Heart left ventricle (tissue), 16 donors: ENCODE data around the gene DCDC2B. TPM values are rescaled to one million over a fixed set of nuclear protein-coding genes. Genes with fewer than 3 reads are reported as not detected.

ENCODE experiments used
- ATAC-seq, 4 donors: fragments of 200-7000 bp; cut with Tn5 transposase; one replicate each; pipeline ENCODE4 v1.9.1; 2020 to 2022; ENCODE audit warnings: moderate library complexity in 4 of 4, mild to moderate bottlenecking in 3 of 4, moderate number of reproducible peaks in 1 of 4
- DNase-seq, 5 donors: peaks; one replicate each; pipeline ENCODE4 v3.0.0-alpha.2; 2020
- H3K27ac ChIP-seq, 12 donors: fragments of 200-600 bp; sonication (generic) in 4 of 12; one replicate each; pipeline versions ENCODE4 v1.5.0 to v1.8.0; 2016 to 2022; ENCODE audit warnings: mild to moderate bottlenecking in 2 of 12
- H3K27me3 ChIP-seq, 9 donors: fragments of 200-600 bp; sonication (generic) in 2 of 9; one replicate each; pipeline versions ENCODE4 v1.5.1 to v1.8.0; 2016 to 2022; ENCODE audit warnings: mild to moderate bottlenecking in 3 of 9
- H3K36me3 ChIP-seq, 9 donors: fragments of 200-600 bp; sonication (generic) in 2 of 9; one replicate each; pipeline versions ENCODE4 v1.5.0 to v1.8.0; 2018 to 2022; ENCODE audit warnings: mild to moderate bottlenecking in 2 of 9
- H3K4me1 ChIP-seq, 12 donors: fragments of 200-600 bp; sonication (generic) in 4 of 12; one replicate each; pipeline versions ENCODE4 v1.5.0 to v1.8.0; 2016 to 2022; ENCODE audit warnings: mild to moderate bottlenecking in 3 of 12
- H3K4me3 ChIP-seq, 12 donors: fragments of 200-600 bp; sonication (generic) in 4 of 12; one replicate each; pipeline versions ENCODE4 v1.5.0 to v1.8.0; 2017 to 2022; ENCODE audit warnings: mild to moderate bottlenecking in 9 of 12, moderate library complexity in 4 of 12
- H3K9me3 ChIP-seq, 12 donors: fragments of 200-600 bp; sonication (generic) in 4 of 12; one replicate each; pipeline versions ENCODE4 v1.5.0 to v1.8.0; 2016 to 2022; ENCODE audit warnings: mild to moderate bottlenecking in 1 of 12
- POLR2A ChIP-seq, 2 donors: fragments of 450-650 bp; IDR thresholded peaks; one replicate each; pipeline ENCODE4 v1.6.1; 2017; ENCODE audit warnings: antibody characterized with exemption in 2 of 2, mild to moderate bottlenecking in 2 of 2, moderate library complexity in 2 of 2
- WGBS, 4 donors: extraction: QIAGEN DNeasy Blood & Tissue Kit in 2 of 4; methylation state at CpG; one replicate each; pipeline versions ENCODE4 v1.1.5 to v1.1.7; 2013 to 2018; 5-methylcytosine and 5-hydroxymethylcytosine counted together
- intact Hi-C, 10 donors: fragments of 100-400 bp; cut with DNase I; formaldehyde crosslinking; loops; one replicate each; pipeline versions ENCODE4 v1.11.1 to v1.14.2; 2022
- polyA plus RNA-seq, 2 donors: library from polyadenylated mRNA; stranded (reverse); fragments of 200-250 nt; gene quantifications; one replicate each; pipeline ENCODE4 v1.2.3, GENCODE V29; 2013
- total RNA-seq, 9 donors: library from RNA; depleted of rRNA in 2 of 9; stranded (reverse); fragments of >200 nt in 2 of 9; fragmentation: NEBNext Ultra II Directional in 3 of 9; extraction: Animal tissue kit (Norgen Biotek cat#: 25700) in 3 of 9; gene quantifications; one replicate each; pipeline versions ENCODE4 v1.1.0 to v1.2.4, GENCODE V29; 2016 to 2023
- TF ChIP-seq, protein P1 (sequence below), 12 donors: fragments of 200-600 bp; sonication (generic) in 4 of 12; IDR thresholded peaks; one replicate each; pipeline versions ENCODE4 v1.5.0 to v1.8.0; 2018 to 2022; ENCODE audit warnings: antibody characterized with exemption in 12 of 12, mild to moderate bottlenecking in 5 of 12
- donor health status: ischemic (EF 13 %, LVEDD 7.1; RV severe dilation, severe dysfunction).
- donor health status: healthy with polysubstance abuse.
- donor health status: DM: no; HTN: yes; CAD: no.
- donor health status: DM: no; HTN: no; CAD: no.
- donor health status: ischemic (EF 25% LVEDD 6.9; RV normal size, moderate dysfunction).
- donor health status: ischemic (EF 25% LVEDD 5.7; RV mildly dilated, moderate dysfunction).
- donor health status: healthy.
- donor health status: DM: yes; HTN: yes; CAD: no.
- donor health status: ischemic (EF 35%, LVEDD 5.7; RV mildly dilated, moderate dysfunction).
- donor health status: nonischemic (EF 11% LVEDD 7.7; RV severe dilation, severe dysfunction).
- donor health status: DM: yes; HTN: yes; CAD: no.
- donor health status: PGD.
- donor health status: ischemic (EF 29% LVEDD 5.4; RV normal size, mild dysfunction).
- donor health status: nonischemic (EF 23%, LVEDD 6.1; RV moderate dilation, normal function).

DCDC2B gene
- total and polyA plus RNA-seq, 11 donors, result not detected

DNA sequence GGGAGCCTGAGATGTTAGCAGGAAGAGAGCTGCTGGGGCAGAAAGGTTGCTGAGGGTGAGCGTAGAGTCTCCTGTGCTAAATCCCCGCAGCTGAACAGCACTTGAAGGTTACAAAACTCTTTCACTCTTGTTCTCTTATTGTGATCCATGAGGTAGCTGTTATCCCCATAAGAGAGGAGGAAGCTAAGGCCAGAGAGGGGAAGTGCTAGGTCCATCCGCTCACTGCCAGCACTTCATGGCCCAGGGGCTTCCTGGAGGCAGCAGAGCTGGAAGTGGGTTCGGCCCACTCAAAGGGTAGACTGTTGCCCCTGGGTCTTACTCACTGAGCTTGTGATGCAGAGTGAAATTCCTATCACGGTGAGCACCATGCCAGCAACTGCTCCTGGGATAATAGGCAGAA is 7.7 kb downstream of the DCDC2B start:
- no peak for TF ChIP-seq POLR2A (IDR thresholded peaks at IDR 0.05)
- TF ChIP-seq, protein P1, sequence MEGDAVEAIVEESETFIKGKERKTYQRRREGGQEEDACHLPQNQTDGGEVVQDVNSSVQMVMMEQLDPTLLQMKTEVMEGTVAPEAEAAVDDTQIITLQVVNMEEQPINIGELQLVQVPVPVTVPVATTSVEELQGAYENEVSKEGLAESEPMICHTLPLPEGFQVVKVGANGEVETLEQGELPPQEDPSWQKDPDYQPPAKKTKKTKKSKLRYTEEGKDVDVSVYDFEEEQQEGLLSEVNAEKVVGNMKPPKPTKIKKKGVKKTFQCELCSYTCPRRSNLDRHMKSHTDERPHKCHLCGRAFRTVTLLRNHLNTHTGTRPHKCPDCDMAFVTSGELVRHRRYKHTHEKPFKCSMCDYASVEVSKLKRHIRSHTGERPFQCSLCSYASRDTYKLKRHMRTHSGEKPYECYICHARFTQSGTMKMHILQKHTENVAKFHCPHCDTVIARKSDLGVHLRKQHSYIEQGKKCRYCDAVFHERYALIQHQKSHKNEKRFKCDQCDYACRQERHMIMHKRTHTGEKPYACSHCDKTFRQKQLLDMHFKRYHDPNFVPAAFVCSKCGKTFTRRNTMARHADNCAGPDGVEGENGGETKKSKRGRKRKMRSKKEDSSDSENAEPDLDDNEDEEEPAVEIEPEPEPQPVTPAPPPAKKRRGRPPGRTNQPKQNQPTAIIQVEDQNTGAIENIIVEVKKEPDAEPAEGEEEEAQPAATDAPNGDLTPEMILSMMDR (IDR thresholded peaks at IDR 0.05), result no peak
- DNase-seq (no peak), ATAC-seq (no peak)
- intact Hi-C loops, result loop anchor here in 7 of 10 donors (2.0 to 10.0 kb wide), 7 partner anchors 81 to 196 kb away; partner anchors contain the start of gene BSDC1 (in 2 of the 7)
- peaks cover 0 to 65% (median 43%) of the 10 kb centered on the region in 9 donors for H3K36me3 ChIP-seq
- no peaks in the 10 kb centered on the region for H3K27me3 ChIP-seq
- 83 to 92% (median 89%) methylated on average over 4 to 5 of the region's 5 CpGs for WGBS, 4 donors
- H3K4me1 ChIP-seq, result peaks cover 0 to 27% (median 8%) of the 10 kb centered on the region in 12 donors
- peak overlapping the region in 1 of 12 donors; percentile 52 for H3K27ac ChIP-seq
- no peaks in the 10 kb centered on the region for H3K9me3 ChIP-seq
- no peak overlapping the region for H3K4me3 ChIP-seq

DNA sequence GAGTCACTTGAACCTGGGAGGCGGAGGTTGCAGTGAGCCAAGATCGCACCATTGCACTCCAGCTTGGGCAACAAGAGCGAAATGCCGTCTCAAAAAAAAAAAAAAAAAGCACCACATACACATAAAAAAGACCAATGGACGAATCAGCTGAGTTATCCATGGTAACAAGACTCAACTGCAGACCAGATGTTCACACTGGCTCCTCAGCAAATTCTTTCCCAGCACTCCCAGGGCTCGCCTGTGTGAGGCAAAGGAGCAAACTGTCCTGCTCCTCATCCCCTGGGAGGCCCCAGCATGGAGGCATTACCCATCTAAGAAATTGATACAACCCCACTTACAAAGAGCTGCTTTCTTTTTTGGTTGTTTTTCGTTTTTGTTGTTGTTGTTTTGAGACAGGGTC is 10.1 kb downstream of the DCDC2B start:
- intact Hi-C loops, result loop anchor here in 7 of 10 donors (5.0 to 10.0 kb wide), 6 partner anchors 78 to 193 kb away; partner anchors contain the start of gene BSDC1 (in 2 of the 7)

DNA sequence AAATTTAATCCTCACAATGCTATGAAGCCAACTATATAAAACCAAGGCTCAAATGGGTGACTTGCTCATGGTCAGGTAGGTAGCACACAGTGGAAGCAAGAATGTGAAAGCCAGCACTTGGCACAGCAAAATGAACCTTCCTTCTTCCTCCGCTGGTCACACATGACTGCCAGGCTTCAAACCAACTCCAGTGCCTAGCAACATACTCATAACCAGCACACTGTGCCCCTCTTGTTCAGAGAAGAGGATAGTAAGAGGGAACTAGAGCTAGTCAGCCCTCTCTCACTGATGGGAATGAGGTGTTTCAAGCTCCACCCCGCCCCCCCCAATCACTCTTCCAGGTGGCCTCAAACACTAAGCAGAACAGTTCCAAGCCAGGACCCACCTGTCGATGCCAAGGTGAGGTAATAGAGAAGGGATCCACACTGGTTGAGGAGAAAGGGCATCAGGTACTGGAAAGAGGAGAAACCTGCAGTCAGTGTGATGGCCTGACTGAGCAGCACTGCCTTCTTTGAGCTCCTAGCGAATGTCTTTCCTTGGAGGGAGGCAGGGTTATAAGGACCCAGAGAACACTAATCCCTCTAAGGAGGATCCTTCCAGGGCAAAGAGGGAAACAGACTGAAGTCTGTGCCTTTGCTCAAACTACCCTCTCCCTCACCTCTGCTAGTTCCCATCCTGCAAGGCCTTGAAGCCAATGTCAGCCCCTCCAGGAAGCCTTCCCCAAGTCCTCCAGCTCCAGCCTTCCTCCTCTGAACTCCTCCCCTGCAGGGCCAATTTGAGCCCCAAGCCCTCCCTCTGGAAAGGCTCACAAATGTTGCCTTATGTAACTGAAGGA is 12.1 kb downstream of the DCDC2B start:
- ATAC-seq (no peak), DNase-seq (no peak)
- H3K4me1 ChIP-seq, result peaks cover 13 to 38% (median 25%) of the 10 kb centered on the region in 12 donors
- no peaks in the 10 kb centered on the region for H3K27me3 ChIP-seq
- peaks cover 0 to 71% (median 46%) of the 10 kb centered on the region in 9 donors for H3K36me3 ChIP-seq
- TF ChIP-seq POLR2A (IDR thresholded peaks at IDR 0.05), result no peak
- TF ChIP-seq, protein P1 (IDR thresholded peaks at IDR 0.05), result no peak
- peak overlapping the region in 3 of 12 donors; percentile 72 to 97 (median 94) for H3K27ac ChIP-seq
- intact Hi-C loops, result loop anchor here in 5 of 10 donors (5.0 to 10.0 kb wide), 4 partner anchors 71 to 174 kb away; partner anchors contain the start of genes BSDC1 (in 2 of the 5), HDAC1 (in 1 of the 5) and MARCKSL1 (in 1 of the 5)
- WGBS, 4 donors, result 82 to 94% (median 85%) methylated on average over 4 of the region's 4 CpGs
- H3K4me3 ChIP-seq, result peak overlapping the region in 11 of 12 donors; percentile 64 to 95 (median 78)
- no peaks in the 10 kb centered on the region for H3K9me3 ChIP-seq

More for the DNA sequence above, 10.1 kb downstream of the DCDC2B start:
- no peak overlapping the region for H3K27ac ChIP-seq
- TF ChIP-seq, protein P1 (IDR thresholded peaks at IDR 0.05), result no peak
- no peak for TF ChIP-seq POLR2A (IDR thresholded peaks at IDR 0.05)
- WGBS, 4 donors, result 85 to 91% (median 87%) methylated on average over 7 of the region's 7 CpGs
- ATAC-seq (no peak), DNase-seq (no peak)
- peaks cover 13 to 42% (median 22%) of the 10 kb centered on the region in 12 donors for H3K4me1 ChIP-seq
- H3K27me3 ChIP-seq, result no peaks in the 10 kb centered on the region
- no peak overlapping the region for H3K4me3 ChIP-seq
- H3K9me3 ChIP-seq, result no peaks in the 10 kb centered on the region
- H3K36me3 ChIP-seq, result peaks cover 0 to 68% (median 45%) of the 10 kb centered on the region in 9 donors

DNA sequence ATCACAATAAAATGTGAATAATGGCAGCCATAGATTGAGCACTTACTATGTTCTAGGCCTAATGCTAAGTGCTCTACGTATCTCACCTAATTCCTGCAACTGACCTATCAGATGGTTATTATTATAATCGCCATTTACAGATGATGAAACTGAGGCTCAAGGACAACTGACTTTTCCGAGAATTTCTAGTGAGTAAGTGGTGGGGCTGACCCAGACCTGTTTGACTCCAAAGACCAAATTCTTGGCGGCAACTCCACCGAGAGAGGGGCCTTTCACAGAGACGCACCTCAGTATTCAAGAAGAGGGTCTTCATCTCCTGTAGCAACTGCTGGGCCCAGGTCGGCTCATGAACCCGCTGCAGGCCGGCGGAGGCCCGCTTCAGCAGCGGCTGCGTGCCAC is 12.7 kb downstream of the DCDC2B start:
- ATAC-seq, result no peak
- 5 to 10% (median 8%) methylated on average over 13 of the region's 13 CpGs for WGBS, 4 donors
- no peak for TF ChIP-seq POLR2A (IDR thresholded peaks at IDR 0.05)
- TF ChIP-seq, protein P1 (IDR thresholded peaks at IDR 0.05), result no peak
- Histone ChIP-seq H3K4me3 (peak overlapping the region; percentile 64 to 95 (median 80)), H3K9me3 (no peaks in the 10 kb centered on the region), H3K27me3 (no peaks in the 10 kb centered on the region), H3K36me3 (peaks cover 0 to 71% (median 46%) of the 10 kb centered on the region in 9 donors), H3K4me1 (peaks cover 13 to 32% (median 25%) of the 10 kb centered on the region in 12 donors), H3K27ac (peak overlapping the region; percentile 3 to 97 (median 86))
- intact Hi-C loops, result loop anchor here in 5 of 10 donors (5.0 to 10.0 kb wide), 4 partner anchors 71 to 173 kb away; partner anchors contain the start of genes BSDC1 (in 2 of the 5), HDAC1 (in 1 of the 5) and MARCKSL1 (in 1 of the 5)
- DNase-seq, result no peak
